ENCODE measurements around the gene FCHSD1. TPM values are rescaled to one million over a fixed set of nuclear protein-coding genes. Genes with fewer than 3 reads are reported as not detected.

FCHSD1 gene
- total RNA-seq, 1 donor from 2014 or later, result 8.7 TPM

DNA sequence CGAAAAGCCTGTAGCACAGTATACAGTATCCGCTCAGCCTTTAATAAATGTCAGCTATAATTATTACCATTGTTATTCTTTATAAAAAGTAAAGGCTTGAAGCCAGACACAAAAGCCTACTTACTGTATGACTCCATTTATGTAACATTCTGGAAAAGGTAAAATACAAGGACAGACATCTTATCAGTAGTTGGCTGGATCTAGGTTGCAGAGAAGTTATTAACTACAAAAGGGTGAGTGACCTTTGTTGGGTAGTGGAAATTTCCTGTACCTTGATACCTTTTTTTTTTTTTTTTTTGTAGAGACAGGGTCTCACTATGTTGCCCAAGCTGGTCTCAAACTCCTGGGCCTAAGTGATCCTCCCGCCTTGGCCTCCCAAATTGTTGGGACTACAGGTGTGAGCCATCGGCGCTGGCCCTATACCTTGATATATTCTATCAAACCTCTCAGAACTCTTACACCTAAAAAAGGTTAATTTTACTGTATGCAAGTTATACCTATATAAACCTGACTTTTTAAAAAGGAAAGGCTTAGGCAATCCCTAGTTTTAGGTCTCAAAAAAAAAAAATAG lies 20.6 kb downstream of the FCHSD1 start:
- TF ChIP-seq, protein P1, sequence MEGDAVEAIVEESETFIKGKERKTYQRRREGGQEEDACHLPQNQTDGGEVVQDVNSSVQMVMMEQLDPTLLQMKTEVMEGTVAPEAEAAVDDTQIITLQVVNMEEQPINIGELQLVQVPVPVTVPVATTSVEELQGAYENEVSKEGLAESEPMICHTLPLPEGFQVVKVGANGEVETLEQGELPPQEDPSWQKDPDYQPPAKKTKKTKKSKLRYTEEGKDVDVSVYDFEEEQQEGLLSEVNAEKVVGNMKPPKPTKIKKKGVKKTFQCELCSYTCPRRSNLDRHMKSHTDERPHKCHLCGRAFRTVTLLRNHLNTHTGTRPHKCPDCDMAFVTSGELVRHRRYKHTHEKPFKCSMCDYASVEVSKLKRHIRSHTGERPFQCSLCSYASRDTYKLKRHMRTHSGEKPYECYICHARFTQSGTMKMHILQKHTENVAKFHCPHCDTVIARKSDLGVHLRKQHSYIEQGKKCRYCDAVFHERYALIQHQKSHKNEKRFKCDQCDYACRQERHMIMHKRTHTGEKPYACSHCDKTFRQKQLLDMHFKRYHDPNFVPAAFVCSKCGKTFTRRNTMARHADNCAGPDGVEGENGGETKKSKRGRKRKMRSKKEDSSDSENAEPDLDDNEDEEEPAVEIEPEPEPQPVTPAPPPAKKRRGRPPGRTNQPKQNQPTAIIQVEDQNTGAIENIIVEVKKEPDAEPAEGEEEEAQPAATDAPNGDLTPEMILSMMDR (IDR thresholded peaks at IDR 0.05), result no peak
- TF ChIP-seq EZH2phosphoT487 (IDR thresholded peaks at IDR 0.05), result no peak
- TF ChIP-seq EZH2 (IDR thresholded peaks at IDR 0.05), result no peak
- Histone ChIP-seq H3K4me2 (no peak overlapping the region), H3K9me3 (ENCODE audit: low read depth) (no peaks in the 10 kb centered on the region), H3K4me3 (no peak overlapping the region), H3K36me3 (no peaks in the 10 kb centered on the region), H3K27ac (no peak overlapping the region), H3K4me1 (peaks cover under 1% of the 10 kb centered on the region), H4K20me1 (ENCODE audit: low read depth) (peaks cover 32% of the 10 kb centered on the region), H3F3A (ENCODE audit: low read depth) (no peaks in the 10 kb centered on the region), H3K27me3 (no peaks in the 10 kb centered on the region), H3K79me2 (ENCODE audit: low read depth) (peaks cover 44% of the 10 kb centered on the region), H2AFZ (replicated peaks) (no peak overlapping the region), H3K9ac (no peak overlapping the region)
- no peaks in the 10 kb centered on the region for H3K9me3 Mint-ChIP-seq
- H3K4me1 Mint-ChIP-seq, result peaks cover 8% of the 10 kb centered on the region
- no peak overlapping the region for H3K27ac Mint-ChIP-seq
- H3K36me3 Mint-ChIP-seq, result peaks cover 30% of the 10 kb centered on the region
- H3K4me3 Mint-ChIP-seq, result no peak overlapping the region
- no peak for DNase-seq (ENCODE audit: low spot score)
- peaks cover 3% of the 10 kb centered on the region for H3K27me3 Mint-ChIP-seq (ENCODE audit: insufficient read depth, low read depth)

DNA sequence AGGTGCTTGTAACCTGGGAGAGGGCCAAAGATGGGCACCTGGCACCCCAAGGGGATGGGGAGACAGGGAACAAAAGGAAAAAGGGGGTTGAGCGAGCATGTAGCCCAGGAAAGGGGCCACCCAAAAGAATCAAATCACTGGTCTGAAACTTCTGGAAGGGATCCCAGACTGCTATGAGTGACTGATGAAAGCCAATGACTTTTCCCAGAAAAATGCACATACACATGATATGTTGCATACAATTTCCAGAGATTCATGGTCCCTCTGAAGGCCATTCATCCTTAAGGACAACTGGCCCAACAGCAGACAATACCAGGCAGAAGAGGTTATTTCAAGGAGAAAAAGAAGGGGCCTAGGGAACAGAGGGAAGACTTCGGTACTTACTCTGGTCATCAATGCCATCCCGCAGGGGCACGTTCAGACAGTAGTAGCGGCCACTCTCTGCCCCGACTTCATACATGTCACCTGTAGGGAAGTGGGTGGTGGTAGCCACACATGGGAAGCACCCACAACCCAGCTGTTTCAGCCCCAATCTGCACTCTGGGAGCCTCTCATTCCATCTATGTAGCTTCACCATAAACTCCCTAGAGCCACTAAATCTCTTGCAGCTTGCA lies 22.9 kb downstream of the FCHSD1 start:
- Histone ChIP-seq H3K9me3 (ENCODE audit: low read depth) (no peaks in the 10 kb centered on the region), H3K27ac (no peak overlapping the region), H3F3A (ENCODE audit: low read depth) (no peaks in the 10 kb centered on the region), H4K20me1 (ENCODE audit: low read depth) (peaks cover 19% of the 10 kb centered on the region), H2AFZ (replicated peaks) (no peak overlapping the region), H3K27me3 (no peaks in the 10 kb centered on the region), H3K4me1 (no peaks in the 10 kb centered on the region), H3K36me3 (peaks cover 3% of the 10 kb centered on the region), H3K79me2 (ENCODE audit: low read depth) (peaks cover 21% of the 10 kb centered on the region), H3K4me2 (no peak overlapping the region), H3K9ac (no peak overlapping the region), H3K4me3 (no peak overlapping the region)
- DNase-seq (ENCODE audit: low spot score), result no peak
- peaks cover 3% of the 10 kb centered on the region for H3K27me3 Mint-ChIP-seq (ENCODE audit: insufficient read depth, low read depth)
- H3K4me3 Mint-ChIP-seq, result no peak overlapping the region
- TF ChIP-seq, protein P1 (IDR thresholded peaks at IDR 0.05), result no peak
- no peak for TF ChIP-seq EZH2 (IDR thresholded peaks at IDR 0.05)
- H3K9me3 Mint-ChIP-seq, result no peaks in the 10 kb centered on the region
- no peaks in the 10 kb centered on the region for H3K4me1 Mint-ChIP-seq
- H3K27ac Mint-ChIP-seq, result no peak overlapping the region
- peaks cover 36% of the 10 kb centered on the region for H3K36me3 Mint-ChIP-seq

DNA sequence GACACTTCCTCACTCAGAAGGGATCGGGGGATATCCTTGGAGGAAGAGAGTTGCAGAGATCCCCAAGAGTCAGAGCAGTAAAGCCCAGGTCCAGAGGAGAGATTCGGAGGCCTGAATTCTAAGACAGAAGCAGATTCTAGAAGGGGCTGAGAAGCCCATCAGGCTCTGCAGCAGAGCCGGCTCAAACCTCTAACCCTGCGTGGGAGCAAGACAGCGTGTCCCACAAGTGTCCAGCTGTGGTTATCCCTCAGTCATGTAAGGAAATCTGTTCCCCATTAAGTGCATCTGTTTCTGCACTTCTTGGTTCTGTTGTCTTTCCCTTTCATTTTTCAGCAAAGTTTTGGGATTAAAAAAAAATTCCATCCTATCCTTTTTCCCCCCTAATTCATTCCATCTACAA lies 27.6 kb downstream of the FCHSD1 start:
- peaks cover 15% of the 10 kb centered on the region for H3F3A ChIP-seq (ENCODE audit: low read depth)
- H2AFZ ChIP-seq (replicated peaks), result no peak overlapping the region
- H3K4me1 Mint-ChIP-seq, result no peaks in the 10 kb centered on the region
- H3K4me3 Mint-ChIP-seq, result no peak overlapping the region
- no peak overlapping the region for H3K9ac ChIP-seq
- no peak overlapping the region for H3K27ac Mint-ChIP-seq
- no peak overlapping the region for H3K27ac ChIP-seq
- no peaks in the 10 kb centered on the region for H3K9me3 ChIP-seq (ENCODE audit: low read depth)
- H3K79me2 ChIP-seq (ENCODE audit: low read depth), result no peaks in the 10 kb centered on the region
- H3K36me3 ChIP-seq, result peaks cover 3% of the 10 kb centered on the region
- no peak for DNase-seq (ENCODE audit: low spot score)
- H3K27me3 ChIP-seq, result no peaks in the 10 kb centered on the region
- peaks cover 41% of the 10 kb centered on the region for H3K36me3 Mint-ChIP-seq
- H3K4me2 ChIP-seq, result no peak overlapping the region
- no peaks in the 10 kb centered on the region for H3K4me1 ChIP-seq
- H3K9me3 Mint-ChIP-seq, result no peaks in the 10 kb centered on the region
- no peak overlapping the region for H3K4me3 ChIP-seq
- peaks cover 4% of the 10 kb centered on the region for H4K20me1 ChIP-seq (ENCODE audit: low read depth)
- TF ChIP-seq, protein P1 (IDR thresholded peaks at IDR 0.05), result no peak
- TF ChIP-seq EZH2phosphoT487 (IDR thresholded peaks at IDR 0.05) (no peak), EZH2 (IDR thresholded peaks at IDR 0.05) (no peak)
- H3K27me3 Mint-ChIP-seq (ENCODE audit: insufficient read depth, low read depth), result no peaks in the 10 kb centered on the region
